Stimulated activated CD8-positive, alpha-beta memory T cell treated with anti-CD3 and anti-CD28 coated beads, Interleukin-12 subunit alpha, Interleukin-12 subunit beta, amount 100 ng/mL, for 24 hours (primary cell): ENCODE measurements around the gene MAPK11.

Source experiments
- DNase-seq: peaks from one replicate; pipeline ENCODE4 v3.0.0-alpha.2; 2020; ENCODE audit errors: extremely low read depth

Gene MAPK11

GRCh38 chr22:50224071-50224470 lies 46.1 kb downstream of the MAPK11 start:
- no peak for DNase-seq

DNA sequence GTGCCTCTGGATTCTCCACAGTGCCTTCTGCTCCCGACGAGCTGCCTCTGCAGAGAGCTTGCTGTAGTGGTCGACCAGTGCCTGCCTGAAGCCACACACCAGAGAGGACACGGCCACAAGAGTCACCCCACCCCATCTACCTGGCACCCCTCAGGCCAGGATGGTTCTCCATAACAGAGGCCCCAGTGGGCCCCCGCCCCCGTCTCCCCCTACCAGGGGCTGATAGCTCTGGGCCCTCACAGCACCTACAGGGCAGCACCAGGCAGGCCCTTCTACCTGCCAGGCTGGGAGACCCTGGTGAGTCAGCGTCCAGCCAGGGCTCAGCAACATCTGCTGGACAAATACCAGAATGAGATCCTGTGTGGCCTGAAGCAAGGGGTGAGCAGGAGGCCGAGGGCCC lies 47.7 kb downstream of the MAPK11 start:
- no peak for DNase-seq

GRCh38 chr22:50221410-50222300 lies 48.5 kb downstream of the MAPK11 start:
- DNase-seq, result no peak

DNA sequence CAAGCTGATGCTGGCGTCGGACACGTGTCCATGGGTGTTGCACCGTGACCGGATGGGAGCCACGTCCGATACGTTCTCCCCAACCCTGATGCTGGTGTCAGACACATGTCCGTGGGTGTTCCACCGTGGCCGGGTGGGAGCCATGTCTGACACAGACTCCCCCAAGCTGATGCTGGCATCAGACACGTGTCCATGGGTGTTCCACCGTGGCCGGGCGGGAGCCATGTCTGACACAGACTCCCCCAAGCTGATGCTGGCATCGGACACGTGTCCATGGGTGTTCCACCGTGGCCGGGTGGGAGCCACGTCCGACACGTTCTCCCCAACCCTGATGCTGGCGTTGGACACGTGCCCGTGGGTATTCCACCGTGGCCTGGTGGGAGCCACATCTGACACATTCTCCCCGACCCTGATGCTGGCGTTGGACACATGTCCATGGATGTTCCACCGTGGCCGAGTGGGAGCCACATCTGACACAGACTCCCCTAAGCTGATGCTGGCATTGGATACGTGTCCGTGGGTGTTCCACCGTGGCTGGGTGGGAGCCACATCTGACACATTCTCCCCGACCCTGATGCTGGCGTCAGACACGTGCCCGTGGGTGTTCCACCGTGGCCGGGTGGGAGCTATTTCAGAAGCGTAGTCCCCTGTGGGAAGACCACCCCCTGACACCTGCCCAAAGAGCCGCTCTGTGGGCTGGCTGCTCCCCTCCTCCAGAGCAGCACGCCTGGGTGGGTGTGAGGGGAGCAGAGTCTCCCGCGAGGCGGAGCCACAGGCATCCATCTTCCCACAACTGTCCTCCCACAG lies 49.4 kb downstream of the MAPK11 start:
- no peak for DNase-seq

- no peak for DNase-seq
These were observed 50.2 kb downstream of the MAPK11 start for GRCh38 chr22:50219800-50220602.

DNA sequence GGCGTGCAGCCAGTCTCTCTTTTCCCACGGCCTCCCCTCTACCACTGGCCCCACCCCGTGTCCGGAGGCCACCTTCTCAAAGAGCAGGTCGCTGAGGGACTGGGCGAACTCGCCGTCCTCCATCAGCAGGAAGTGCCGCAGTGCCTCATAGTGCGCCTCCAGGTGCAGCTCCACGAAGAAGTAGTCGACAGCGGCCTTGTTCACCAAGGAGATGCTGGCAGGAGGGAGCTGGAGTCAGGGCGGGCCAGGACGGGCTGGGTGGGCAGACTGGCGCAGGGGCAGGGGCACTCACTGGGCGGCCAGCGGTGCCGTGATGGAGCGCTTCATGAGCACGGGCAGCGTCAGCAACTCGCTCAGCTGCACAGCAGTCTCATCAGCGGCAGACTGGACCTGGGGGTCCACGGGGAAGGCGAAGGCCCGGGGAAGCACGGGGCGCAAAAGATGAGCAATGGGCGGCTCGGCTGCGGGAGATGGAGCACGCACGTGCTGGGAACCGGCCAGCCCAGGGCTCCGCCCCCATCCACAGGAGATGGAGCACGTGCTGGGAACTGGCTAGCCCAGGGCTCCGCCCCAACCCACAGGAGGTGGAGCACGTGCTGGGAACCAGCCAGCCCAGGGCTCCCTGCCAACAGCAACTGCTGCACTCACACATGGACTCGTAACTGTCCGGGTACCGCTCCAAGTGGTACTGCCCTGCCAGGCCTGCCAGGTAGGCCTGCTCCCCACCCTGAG lies 51.0 kb downstream of the MAPK11 start:
- no peak for DNase-seq

DNA sequence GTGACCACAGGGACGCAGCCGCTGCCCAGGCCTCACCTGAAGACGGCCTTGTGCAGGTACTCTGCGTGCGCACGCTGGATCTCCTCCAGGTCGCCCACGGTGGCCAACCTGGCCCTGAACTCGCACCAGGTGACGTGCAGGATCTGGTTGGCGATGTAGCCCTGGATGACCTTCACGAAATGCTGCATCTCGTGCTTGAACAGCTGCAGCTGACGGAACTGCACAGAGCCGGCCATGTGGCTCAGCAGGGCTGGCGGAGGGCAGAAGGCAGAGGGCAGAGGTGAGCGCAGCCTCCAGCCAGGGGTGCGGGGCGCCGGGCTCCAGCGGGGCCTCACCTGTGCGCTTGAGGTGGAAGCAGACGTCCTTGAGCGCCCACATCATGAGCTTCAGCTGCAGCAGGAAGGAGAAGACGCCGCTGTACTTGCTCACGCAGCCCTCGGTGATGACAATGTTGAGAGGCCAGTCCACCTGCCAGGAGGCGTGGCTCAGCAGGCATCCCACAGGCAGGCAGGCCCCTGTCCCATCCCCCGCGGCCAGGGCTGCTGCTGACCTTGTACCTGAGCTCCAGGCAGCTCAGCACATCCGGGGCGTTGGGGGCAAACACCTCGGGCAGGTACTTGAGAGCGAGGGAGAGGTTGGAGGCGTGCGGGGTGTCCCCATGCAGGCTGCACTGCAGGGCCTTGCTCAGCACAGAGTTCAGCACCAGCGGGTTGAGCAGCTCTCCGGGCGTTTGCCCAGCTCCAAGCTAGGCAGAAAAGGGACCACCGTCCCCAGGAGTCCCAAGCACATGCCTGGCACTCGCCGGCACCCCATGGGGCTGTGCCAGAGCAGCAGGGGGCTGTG lies 51.8 kb downstream of the MAPK11 start:
- no peak for DNase-seq

DNA sequence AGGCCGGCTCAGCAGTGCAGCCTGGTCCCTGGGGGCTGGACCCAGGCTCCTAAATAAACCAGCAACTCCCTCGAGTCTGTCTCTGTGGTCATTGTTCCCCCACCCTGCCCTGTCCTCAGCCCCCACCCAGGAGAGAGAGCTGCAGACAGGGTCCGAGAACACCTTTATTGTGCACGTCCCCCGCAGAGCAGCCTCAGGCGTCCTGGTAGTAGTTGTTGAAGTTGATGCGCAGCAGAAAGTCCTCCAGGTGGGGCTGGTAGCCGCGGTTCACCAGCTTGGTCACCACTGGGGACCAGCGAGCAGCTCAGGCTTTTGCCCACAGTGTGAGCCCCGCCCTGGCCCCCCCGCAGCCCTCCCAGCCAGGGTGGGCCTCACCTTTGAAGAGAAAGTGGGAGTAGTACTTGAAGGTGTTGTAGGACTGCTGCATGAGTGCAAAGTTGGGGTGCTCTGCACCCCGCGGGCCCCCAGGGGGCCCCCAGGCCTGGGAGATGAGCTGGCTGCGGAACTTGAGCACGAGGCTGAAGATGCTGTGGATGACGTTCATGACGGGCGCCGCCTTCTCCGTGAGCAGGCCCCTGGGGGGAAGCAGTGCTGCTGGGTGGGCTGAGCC lies 52.5 kb downstream of the MAPK11 start:
- no peak for DNase-seq

GRCh38 chr22:50216684-50217520 lies 53.3 kb downstream of the MAPK11 start:
- DNase-seq, result no peak

DNA sequence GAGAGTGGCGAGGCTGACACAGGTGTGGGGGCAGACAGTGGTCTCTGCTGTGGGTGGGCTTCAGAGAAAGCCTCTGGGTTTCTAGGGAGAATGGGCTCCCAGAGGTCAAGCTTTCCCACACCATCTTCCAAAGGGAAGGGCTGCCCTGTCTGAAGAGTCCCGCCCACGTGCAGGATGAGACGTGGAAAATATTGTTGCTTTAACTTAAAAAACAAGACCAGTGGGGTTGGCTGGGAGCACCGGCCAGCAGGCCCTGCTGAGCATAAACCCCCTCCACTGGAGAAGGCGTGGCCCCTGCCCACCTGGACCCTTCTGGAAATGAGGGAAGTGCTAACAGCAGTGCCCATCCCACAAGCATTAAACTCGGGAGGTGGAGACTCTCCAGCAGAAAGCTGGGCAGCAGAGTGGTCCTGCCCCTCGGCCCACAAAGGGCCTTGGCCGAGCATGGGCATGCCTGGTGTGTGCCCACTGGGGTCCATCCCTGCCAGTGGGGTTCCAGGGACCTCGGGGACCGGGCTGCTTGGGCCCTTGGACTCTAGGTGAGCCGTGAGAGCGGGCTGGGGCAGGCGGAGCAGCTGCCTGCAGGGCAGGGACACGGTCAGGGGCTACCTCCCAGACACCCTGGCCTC lies 54.0 kb downstream of the MAPK11 start:
- no peak for DNase-seq

- DNase-seq, result no peak
These were observed 54.7 kb downstream of the MAPK11 start for GRCh38 chr22:50215297-50216054.
